H1 (cell line): ENCODE results near the gene TSPEAR. TPM values are rescaled to one million over a fixed set of nuclear protein-coding genes. Genes with fewer than 3 reads are reported as not detected.

ENCODE experiments used
- CBX8 ChIP-seq: fragments of 300-800, 300-1000 bp; sonication (generic); IDR thresholded peaks from 2 replicates; pipeline ENCODE4 v1.7.1; 2016; ENCODE audit warnings: low read depth, low read length, borderline replicate concordance
- RXRA ChIP-seq: IDR thresholded peaks from 2 replicates; pipeline ENCODE4 v1.6.1; 2011; ENCODE audit warnings: low read depth, mild to moderate bottlenecking, low read length, moderate library complexity; ENCODE audit not compliant: insufficient read depth
- SP4 ChIP-seq: IDR thresholded peaks from 2 replicates; pipeline ENCODE4 v1.6.1; 2012; ENCODE audit warnings: low read length, inconsistent platforms
- polyA plus RNA-seq, 7 experiments: library from polyadenylated mRNA; depleted of rRNA in 3 of 7; stranded (reverse) in 5 of 7; unstranded in 2 of 7; fragments of >200 nt in 5 of 7; fragments of 200-250 nt in 2 of 7; gene quantifications; 1 replicate in 5 of 7; 2 replicates in 1 of 7; 4 replicates in 1 of 7; pipeline versions ENCODE4 v1.2.1 to v1.2.3, GENCODE V29; 2011 to 2013; ENCODE audit warnings: missing spikeins in 2 of 7, mixed read lengths in 2 of 7
- total RNA-seq: library from RNA; stranded (reverse); fragmentation: NEBNext Ultra II Directional; extraction: Animal tissue kit (Norgen Biotek cat#: 25700); gene quantifications from 2 replicates; pipeline ENCODE4 v1.2.1, GENCODE V29; 2021

TSPEAR gene
- total and polyA plus RNA-seq, 2 of the 8 experiments (the other 6 are each of a cell fraction or from before 2014, with no cell fraction given) = 0.58 to 0.89 TPM

GRCh38 chr21:44516828-44517174, 194.6 kb downstream of the TSPEAR start (continued):
- no peak for TF ChIP-seq RXRA
- TF ChIP-seq SP4 = no peak
- no peak for TF ChIP-seq CBX8
